A549 (cell line): ENCODE data around the gene MMP14. TPM values are rescaled to one million over a fixed set of nuclear protein-coding genes. Genes with fewer than 3 reads are reported as not detected.

ENCODE experiments used
- ATAC-seq, 2 experiments: fragments of 200-7000 bp in 1 of 2; fragments of >200 bp in 1 of 2; cut with Nextera tagmentation in 1 of 2; cut with Tn5 transposase in 1 of 2; 3 replicates each; pipeline versions ENCODE4 v1.8.0 to v1.9.1; 2018 to 2020; ENCODE audit warnings: mild to moderate bottlenecking in 1 of 2, moderate library complexity in 1 of 2
- CTCF ChIA-PET: fragments of 300-600 bp; sonication (Branson Sonifier 250); formaldehyde crosslinking; extraction: SDS; loops from one replicate; lab custom pipeline; 2021; ENCODE audit warnings: antibody characterized with exemption, inconsistent platforms; lab: Yijun Ruan, JAX
- POLR2A ChIA-PET: fragments of 350-600 bp; formaldehyde crosslinking; extraction: SDS; loops from one replicate; lab custom pipeline; 2021; ENCODE audit warnings: antibody characterized with exemption, inconsistent platforms; lab: Yijun Ruan, JAX
- DNase-seq, 2 experiments: peaks; one replicate each; pipeline versions ENCODE4 v3.0.0 to v3.0.0-alpha.2; 2011 to 2016; ENCODE audit warnings: low read depth in 1 of 2, low spot score in 1 of 2
- FAIRE-seq: peaks from 2 replicates; lab custom pipeline; 2011; peaks lifted over from hg19 to GRCh38; lab: Jason Lieb, UNC
- H3K27ac ChIP-seq, 2 experiments: fragments of >200 bp; sonication (Bioruptor Twin); formaldehyde crosslinking; 3 replicates each; pipeline ENCODE4 v1.5.1; 2016 to 2017
- H3K4me1 ChIP-seq: fragments of >200 bp; sonication (Bioruptor Twin); formaldehyde crosslinking; 3 replicates; pipeline ENCODE4 v1.6.1; 2016
- H3K4me2 ChIP-seq: fragments of >200 bp; sonication (Bioruptor Twin); formaldehyde crosslinking; 3 replicates; pipeline ENCODE4 v1.6.1; 2016
- H3K4me3 ChIP-seq: fragments of >200 bp; sonication (Bioruptor Twin); formaldehyde crosslinking; 3 replicates; pipeline ENCODE4 v1.5.1; 2016
- H3K9me3 ChIP-seq: fragments of >200 bp; sonication (Bioruptor Twin); formaldehyde crosslinking; 3 replicates; pipeline ENCODE4 v1.6.1; 2016
- CBX2 ChIP-seq: fragments of 200-600 bp; sonication (generic); IDR thresholded peaks from 2 replicates; pipeline ENCODE4 v1.6.1; 2016; ENCODE audit warnings: low read depth, mild to moderate bottlenecking, borderline replicate concordance
- EHF ChIP-seq: fragments of 250-450 bp; sonication (Bioruptor Pico); IDR thresholded peaks from 2 replicates; pipeline ENCODE4 v1.5.0; 2020; ENCODE audit warnings: mild to moderate bottlenecking
- EHMT2 ChIP-seq: fragments of 200-600 bp; sonication (generic); IDR thresholded peaks from 2 replicates; pipeline ENCODE4 v1.6.1; 2016; ENCODE audit warnings: antibody characterized with exemption, low read depth, mild to moderate bottlenecking, moderate library complexity
- FOSB ChIP-seq: fragments of 250-450 bp; sonication (Bioruptor Pico); IDR thresholded peaks from 2 replicates; pipeline ENCODE4 v1.5.0; 2020; ENCODE audit warnings: mild to moderate bottlenecking, moderate library complexity
- JUN ChIP-seq, 2 experiments: fragments of >200 bp; sonication (Bioruptor Twin); formaldehyde crosslinking; IDR thresholded peaks; 2 replicates in 1 of 2; 3 replicates in 1 of 2; pipeline ENCODE4 v1.6.1; 2016 to 2017
- JUNB ChIP-seq: fragments of >200 bp; sonication (Bioruptor Twin); formaldehyde crosslinking; IDR thresholded peaks from 2 replicates; pipeline ENCODE4 v1.6.1; 2016
- KDM1A ChIP-seq: fragments of 200-600 bp; sonication (generic); IDR thresholded peaks from 2 replicates; pipeline ENCODE4 v1.6.1; 2016; ENCODE audit warnings: low read depth, mild to moderate bottlenecking
- MAFK ChIP-seq: fragments of 450-650 bp; IDR thresholded peaks from 2 replicates; pipeline ENCODE4 v1.6.1; 2014; ENCODE audit not compliant: partially characterized antibody
- NR3C1 ChIP-seq: fragments of >200 bp; sonication (Bioruptor Twin); formaldehyde crosslinking; IDR thresholded peaks from 3 replicates; pipeline ENCODE4 v1.6.1; 2017
- RARB ChIP-seq: fragments of 250-450 bp; sonication (Bioruptor Pico); IDR thresholded peaks from 2 replicates; pipeline ENCODE4 v1.8.0; 2021; ENCODE audit warnings: mild to moderate bottlenecking, moderate library complexity
- ZFP36 ChIP-seq: fragments of 450-650 bp; IDR thresholded peaks from 2 replicates; pipeline ENCODE4 v1.6.1; 2014; ENCODE audit warnings: borderline replicate concordance; ENCODE audit not compliant: partially characterized antibody
- WGBS: methylation state at CpG from one replicate; pipeline ENCODE4 v1.1.6; 2017; ENCODE audit errors: missing lambda C conversion rate; 5-methylcytosine and 5-hydroxymethylcytosine counted together
- polyA plus RNA-seq, 4 experiments: library from polyadenylated mRNA; depleted of rRNA in 3 of 4; stranded (reverse); fragments of >200 nt; fragmentation: RNase III in 1 of 4; extraction: RNeasy Plus Mini Kit Qiagen cat#74134 plus additional on column Dnase treatment in 1 of 4; gene quantifications; 2 replicates in 3 of 4; 3 replicates in 1 of 4; pipeline ENCODE4 v1.2.3, GENCODE V29; 2011 to 2017
- TF ChIP-seq, protein P1 (sequence below): fragments of 450-650 bp; IDR thresholded peaks from 2 replicates; pipeline ENCODE4 v1.6.1; 2014; ENCODE audit warnings: antibody characterized with exemption
- TF ChIP-seq, protein P2 (sequence below): IDR thresholded peaks from 2 replicates; pipeline ENCODE4 v1.6.1; 2012
- TF ChIP-seq, protein P3 (sequence below): IDR thresholded peaks from 2 replicates; pipeline ENCODE4 v1.6.1; 2012; ENCODE audit warnings: low read depth, borderline replicate concordance
- TF ChIP-seq, protein P4 (sequence below): fragments of 150-350 bp; IDR thresholded peaks from 2 replicates; pipeline ENCODE4 v1.6.1; 2014; ENCODE audit warnings: low read depth, mild to moderate bottlenecking, low read length
- TF ChIP-seq, protein P5 (sequence below): IDR thresholded peaks from 2 replicates; pipeline ENCODE4 v1.6.1; 2012
- TF ChIP-seq, protein P6 (sequence below): fragments of >200 bp; sonication (Bioruptor Twin); formaldehyde crosslinking; IDR thresholded peaks from 3 replicates; pipeline ENCODE4 v1.5.1; 2016

MMP14 gene
- polyA plus RNA-seq, 2 of the 4 experiments (the other 2 are of a cell fraction), result 1.5 to 1.9 TPM

DNA sequence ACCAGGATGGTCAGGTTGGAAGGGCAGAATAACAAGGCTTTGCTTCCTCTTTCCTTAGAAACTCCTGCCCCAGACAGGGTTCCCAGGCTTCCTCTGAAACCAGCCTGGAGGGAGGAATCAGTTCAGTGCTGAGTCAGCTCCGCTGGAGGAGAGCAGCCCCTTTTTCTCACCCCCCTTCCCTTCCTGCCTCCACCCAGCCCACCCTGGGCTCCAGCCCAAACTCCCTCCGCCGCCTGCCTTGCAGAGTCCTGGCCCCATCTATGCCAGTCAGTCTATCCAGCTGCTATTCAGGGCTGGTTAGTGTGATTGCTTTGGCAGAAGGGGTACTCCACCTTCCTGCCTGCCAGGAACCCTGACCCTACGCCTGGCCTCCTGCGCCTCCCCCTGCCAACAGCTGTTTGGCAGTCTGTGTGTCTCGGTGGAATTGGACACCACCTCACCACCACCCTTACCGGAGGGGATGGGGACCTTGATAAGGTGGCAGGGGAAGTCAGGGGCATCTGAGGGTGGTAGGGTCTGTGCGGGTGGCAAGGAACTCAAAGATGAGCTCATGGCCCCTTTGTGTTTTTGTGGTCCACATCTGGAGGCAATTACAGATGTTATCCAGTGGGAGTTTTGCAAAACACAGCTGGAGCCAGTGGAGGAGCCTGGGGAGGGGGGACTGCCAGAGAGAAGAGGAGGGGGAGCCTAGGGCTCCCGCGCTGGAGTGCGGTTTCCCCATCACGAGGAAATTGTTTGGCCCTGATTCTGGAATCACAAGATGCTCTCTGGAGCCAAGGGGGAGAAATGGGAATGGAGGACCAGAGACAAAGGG is 12.2 kb downstream of the MMP14 start:
- 87% methylated on average over 10 of the region's 12 CpGs for WGBS
- CTCF ChIA-PET, result interaction anchor here (0.6 to 9.9 kb wide), 12 partner anchors 9 to 428 kb away, joined by 3 to 259 read pairs (median 5); partner anchors contain the start of genes LRP10 and MMP14
- DNase-seq (no peak), FAIRE-seq (no peak), ATAC-seq (no peak)
- H3K4me2 ChIP-seq, result no peak overlapping the region
- peak; percentile 36 for TF ChIP-seq MAFK
- TF ChIP-seq, protein P1, sequence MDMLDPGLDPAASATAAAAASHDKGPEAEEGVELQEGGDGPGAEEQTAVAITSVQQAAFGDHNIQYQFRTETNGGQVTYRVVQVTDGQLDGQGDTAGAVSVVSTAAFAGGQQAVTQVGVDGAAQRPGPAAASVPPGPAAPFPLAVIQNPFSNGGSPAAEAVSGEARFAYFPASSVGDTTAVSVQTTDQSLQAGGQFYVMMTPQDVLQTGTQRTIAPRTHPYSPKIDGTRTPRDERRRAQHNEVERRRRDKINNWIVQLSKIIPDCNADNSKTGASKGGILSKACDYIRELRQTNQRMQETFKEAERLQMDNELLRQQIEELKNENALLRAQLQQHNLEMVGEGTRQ, result no peak
- POLR2A ChIA-PET, result interaction anchor here (0.7 kb wide), 1 partner anchor 18 kb away, joined by 3 read pairs; no protein-coding TSS in a partner anchor
- no peaks in the 10 kb centered on the region for H3K9me3 ChIP-seq
- no peak overlapping the region for H3K4me3 ChIP-seq
- H3K4me1 ChIP-seq, result peaks cover 4% of the 10 kb centered on the region; the same call in 2 of the 3 replicates
- H3K27ac ChIP-seq, result 0 out of 6 replicates have a peak overlapping the region, but pooled peaks of 1 of the 2 experiments have one; percentile 36

DNA sequence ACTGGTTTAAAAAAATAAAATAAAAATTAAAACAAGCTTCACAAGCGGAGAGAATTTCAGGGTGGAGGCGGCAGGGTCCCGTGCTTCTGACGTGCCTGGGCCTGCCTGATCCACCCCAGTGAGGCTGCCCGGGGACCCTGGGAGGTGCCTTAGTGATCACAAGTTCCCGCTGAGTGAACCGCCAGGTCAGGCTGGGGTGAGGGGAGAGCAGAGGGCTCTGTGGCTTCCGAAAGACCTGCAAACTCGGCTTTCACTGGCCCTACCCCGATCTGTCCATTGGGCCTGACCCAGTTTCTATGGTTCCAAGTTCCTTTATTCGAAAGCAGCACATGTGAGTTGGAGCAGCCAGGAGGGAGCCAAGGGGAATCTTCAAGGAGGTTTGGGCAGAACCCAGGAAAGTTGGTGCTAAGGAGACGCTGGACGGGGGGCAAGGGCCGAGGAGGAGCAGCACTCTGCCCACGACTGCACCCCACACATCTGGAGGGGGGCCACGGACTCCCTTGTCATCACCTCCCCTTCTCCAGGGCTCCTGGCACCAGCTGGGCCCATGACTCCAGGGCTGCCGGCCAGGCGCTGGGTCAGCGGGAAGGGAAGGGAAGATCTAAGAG is 12.9 kb downstream of the MMP14 start:
- ATAC-seq, result no peak
- CTCF ChIA-PET, result interaction anchor here (0.6 to 9.9 kb wide), 14 partner anchors 10 to 339 kb away, joined by 3 to 259 read pairs (median 9); partner anchors contain the start of genes LRP10, MMP14 and MRPL52
- H3K4me2 ChIP-seq, result no peak overlapping the region

DNA sequence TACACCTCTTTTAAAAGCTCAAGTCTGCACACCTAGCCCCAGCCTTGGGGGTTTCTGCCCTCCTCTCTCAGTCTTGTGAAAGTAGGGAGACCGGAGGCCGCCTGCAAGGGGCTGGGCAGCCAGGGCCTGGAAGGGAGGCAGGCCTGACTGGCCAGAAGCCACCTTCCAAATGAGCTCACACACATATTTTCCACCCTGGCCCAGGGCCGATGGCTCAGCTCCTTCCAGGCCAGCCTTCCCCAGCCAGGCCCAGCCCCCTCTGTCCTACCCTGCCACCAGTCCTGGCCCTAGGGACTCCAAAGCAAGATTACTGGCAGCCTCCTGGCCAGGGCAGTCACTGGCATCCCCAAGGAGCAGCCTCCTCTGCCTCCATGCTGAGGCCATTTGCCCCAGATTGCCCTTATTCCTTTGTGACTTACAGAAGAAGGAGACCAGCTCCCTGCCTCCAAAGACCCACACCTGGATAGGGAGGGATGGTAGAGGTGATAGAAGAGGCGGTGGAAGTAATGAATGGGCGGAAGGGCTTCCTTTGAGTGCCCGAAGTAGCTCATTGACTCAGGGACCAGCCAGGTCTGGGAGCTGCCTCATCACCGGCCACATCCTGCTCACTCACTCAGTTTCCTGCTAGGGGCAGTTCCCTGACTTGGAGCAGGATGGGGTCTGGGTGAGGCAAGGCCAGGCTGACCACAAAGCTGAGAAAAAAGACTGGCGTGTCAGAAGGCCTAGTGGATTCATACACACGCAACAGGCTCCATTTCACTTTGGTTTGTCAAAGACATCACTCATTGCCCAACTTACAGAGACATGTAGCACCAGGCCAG is 14.8 kb downstream of the MMP14 start:
- no peak for FAIRE-seq
- ATAC-seq, result no peak
- ChIA-PET CTCF (interaction anchor here (0.7 to 9.9 kb wide), 17 partner anchors 12 to 296 kb away, joined by 3 to 259 read pairs (median 30); partner anchors contain the start of genes LRP10, MMP14, MRPL52 and OR6J1), POLR2A (interaction anchor here (0.8 kb wide), 1 partner anchor 85 kb away, joined by 3 read pairs; the partner anchor contains the start of gene OXA1L)
- Histone ChIP-seq H3K4me3 (no peak overlapping the region), H3K27ac (peak overlapping the region in 1 of 2 experiments; percentile 4; a peak in 1 of 6 replicates), H3K4me2 (no peak overlapping the region), H3K4me1 (peaks cover 4% of the 10 kb centered on the region; the same call in 2 of the 3 replicates), H3K9me3 (no peaks in the 10 kb centered on the region)
- 82% methylated on average over 8 of the region's 9 CpGs for WGBS
- DNase-seq, result no peak
- TF ChIP-seq EHF (no peak), JUN (IDR thresholded peaks at IDR 0.05) (no peak), EHMT2 (no peak), CBX2 (no peak), NR3C1 (no peak), RARB (no peak), FOSB (CRISPR knock-in tag) (no peak), JUNB (no peak), ZFP36 (no peak)
- TF ChIP-seq, protein P2, sequence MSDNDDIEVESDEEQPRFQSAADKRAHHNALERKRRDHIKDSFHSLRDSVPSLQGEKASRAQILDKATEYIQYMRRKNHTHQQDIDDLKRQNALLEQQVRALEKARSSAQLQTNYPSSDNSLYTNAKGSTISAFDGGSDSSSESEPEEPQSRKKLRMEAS, result no peak
- TF ChIP-seq, protein P3, sequence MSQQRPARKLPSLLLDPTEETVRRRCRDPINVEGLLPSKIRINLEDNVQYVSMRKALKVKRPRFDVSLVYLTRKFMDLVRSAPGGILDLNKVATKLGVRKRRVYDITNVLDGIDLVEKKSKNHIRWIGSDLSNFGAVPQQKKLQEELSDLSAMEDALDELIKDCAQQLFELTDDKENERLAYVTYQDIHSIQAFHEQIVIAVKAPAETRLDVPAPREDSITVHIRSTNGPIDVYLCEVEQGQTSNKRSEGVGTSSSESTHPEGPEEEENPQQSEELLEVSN, result no peak
- TF ChIP-seq, protein P4, sequence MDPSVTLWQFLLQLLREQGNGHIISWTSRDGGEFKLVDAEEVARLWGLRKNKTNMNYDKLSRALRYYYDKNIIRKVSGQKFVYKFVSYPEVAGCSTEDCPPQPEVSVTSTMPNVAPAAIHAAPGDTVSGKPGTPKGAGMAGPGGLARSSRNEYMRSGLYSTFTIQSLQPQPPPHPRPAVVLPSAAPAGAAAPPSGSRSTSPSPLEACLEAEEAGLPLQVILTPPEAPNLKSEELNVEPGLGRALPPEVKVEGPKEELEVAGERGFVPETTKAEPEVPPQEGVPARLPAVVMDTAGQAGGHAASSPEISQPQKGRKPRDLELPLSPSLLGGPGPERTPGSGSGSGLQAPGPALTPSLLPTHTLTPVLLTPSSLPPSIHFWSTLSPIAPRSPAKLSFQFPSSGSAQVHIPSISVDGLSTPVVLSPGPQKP, result no peak
- TF ChIP-seq, protein P5, sequence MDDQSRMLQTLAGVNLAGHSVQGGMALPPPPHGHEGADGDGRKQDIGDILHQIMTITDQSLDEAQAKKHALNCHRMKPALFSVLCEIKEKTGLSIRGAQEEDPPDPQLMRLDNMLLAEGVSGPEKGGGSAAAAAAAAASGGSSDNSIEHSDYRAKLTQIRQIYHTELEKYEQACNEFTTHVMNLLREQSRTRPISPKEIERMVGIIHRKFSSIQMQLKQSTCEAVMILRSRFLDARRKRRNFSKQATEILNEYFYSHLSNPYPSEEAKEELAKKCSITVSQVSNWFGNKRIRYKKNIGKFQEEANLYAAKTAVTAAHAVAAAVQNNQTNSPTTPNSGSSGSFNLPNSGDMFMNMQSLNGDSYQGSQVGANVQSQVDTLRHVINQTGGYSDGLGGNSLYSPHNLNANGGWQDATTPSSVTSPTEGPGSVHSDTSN, result no peak

More for the DNA sequence above, 12.9 kb downstream of the MMP14 start:
- Histone ChIP-seq H3K27ac (no peak overlapping the region; a peak in 1 of 6 replicates), H3K4me1 (peaks cover 4% of the 10 kb centered on the region; the same call in 2 of the 3 replicates), H3K4me3 (no peak overlapping the region), H3K9me3 (no peaks in the 10 kb centered on the region)
- 82% methylated on average over 19 of the region's 19 CpGs for WGBS
- TF ChIP-seq, protein P1, result no peak
- TF ChIP-seq, protein P6, sequence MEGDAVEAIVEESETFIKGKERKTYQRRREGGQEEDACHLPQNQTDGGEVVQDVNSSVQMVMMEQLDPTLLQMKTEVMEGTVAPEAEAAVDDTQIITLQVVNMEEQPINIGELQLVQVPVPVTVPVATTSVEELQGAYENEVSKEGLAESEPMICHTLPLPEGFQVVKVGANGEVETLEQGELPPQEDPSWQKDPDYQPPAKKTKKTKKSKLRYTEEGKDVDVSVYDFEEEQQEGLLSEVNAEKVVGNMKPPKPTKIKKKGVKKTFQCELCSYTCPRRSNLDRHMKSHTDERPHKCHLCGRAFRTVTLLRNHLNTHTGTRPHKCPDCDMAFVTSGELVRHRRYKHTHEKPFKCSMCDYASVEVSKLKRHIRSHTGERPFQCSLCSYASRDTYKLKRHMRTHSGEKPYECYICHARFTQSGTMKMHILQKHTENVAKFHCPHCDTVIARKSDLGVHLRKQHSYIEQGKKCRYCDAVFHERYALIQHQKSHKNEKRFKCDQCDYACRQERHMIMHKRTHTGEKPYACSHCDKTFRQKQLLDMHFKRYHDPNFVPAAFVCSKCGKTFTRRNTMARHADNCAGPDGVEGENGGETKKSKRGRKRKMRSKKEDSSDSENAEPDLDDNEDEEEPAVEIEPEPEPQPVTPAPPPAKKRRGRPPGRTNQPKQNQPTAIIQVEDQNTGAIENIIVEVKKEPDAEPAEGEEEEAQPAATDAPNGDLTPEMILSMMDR, result no peak
- no peak for TF ChIP-seq CBX2
- TF ChIP-seq KDM1A, result no peak
- no peak for TF ChIP-seq JUNB
- no peak for DNase-seq
- POLR2A ChIA-PET, result interaction anchor here (0.7 kb wide), 1 partner anchor 19 kb away, joined by 3 read pairs; no protein-coding TSS in a partner anchor
- no peak for FAIRE-seq
